ENCODE measurements around the gene ADARB2.

Gene ADARB2

GRCh38 chr10:1268831-1269230 lies 468.5 kb downstream of the ADARB2 start:
- H3K4me2 ChIP-seq (ENCODE audit: low read length) = no peak overlapping the region
- no peaks in the 10 kb centered on the region for H3K9me2 ChIP-seq (replicated peaks; ENCODE audit: control insufficient read depth, low read length)
- no peak overlapping the region for H3K27ac ChIP-seq (ENCODE audit: low read depth, low read length)
- no peak for TF ChIP-seq EZH2phosphoT487 (IDR thresholded peaks at IDR 0.05; ENCODE audit: borderline replicate concordance, low read length)
- TF ChIP-seq, protein P1, sequence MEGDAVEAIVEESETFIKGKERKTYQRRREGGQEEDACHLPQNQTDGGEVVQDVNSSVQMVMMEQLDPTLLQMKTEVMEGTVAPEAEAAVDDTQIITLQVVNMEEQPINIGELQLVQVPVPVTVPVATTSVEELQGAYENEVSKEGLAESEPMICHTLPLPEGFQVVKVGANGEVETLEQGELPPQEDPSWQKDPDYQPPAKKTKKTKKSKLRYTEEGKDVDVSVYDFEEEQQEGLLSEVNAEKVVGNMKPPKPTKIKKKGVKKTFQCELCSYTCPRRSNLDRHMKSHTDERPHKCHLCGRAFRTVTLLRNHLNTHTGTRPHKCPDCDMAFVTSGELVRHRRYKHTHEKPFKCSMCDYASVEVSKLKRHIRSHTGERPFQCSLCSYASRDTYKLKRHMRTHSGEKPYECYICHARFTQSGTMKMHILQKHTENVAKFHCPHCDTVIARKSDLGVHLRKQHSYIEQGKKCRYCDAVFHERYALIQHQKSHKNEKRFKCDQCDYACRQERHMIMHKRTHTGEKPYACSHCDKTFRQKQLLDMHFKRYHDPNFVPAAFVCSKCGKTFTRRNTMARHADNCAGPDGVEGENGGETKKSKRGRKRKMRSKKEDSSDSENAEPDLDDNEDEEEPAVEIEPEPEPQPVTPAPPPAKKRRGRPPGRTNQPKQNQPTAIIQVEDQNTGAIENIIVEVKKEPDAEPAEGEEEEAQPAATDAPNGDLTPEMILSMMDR (IDR thresholded peaks at IDR 0.05; ENCODE audit: low read depth, low read length, poor library complexity, severe bottlenecking) = no peak
- H3K27me3 ChIP-seq (ENCODE audit: control insufficient read depth, low read length) = no peaks in the 10 kb centered on the region
- H3K36me3 ChIP-seq (ENCODE audit: control insufficient read depth, low read length) = no peaks in the 10 kb centered on the region
- no peaks in the 10 kb centered on the region for H3K4me1 ChIP-seq (ENCODE audit: control insufficient read depth, low read length)
- H4K20me1 ChIP-seq (ENCODE audit: control insufficient read depth, insufficient read depth, low read depth, low read length) = no peaks in the 10 kb centered on the region
- H3K9me3 ChIP-seq (ENCODE audit: control insufficient read depth, insufficient read depth, low read length) = no peaks in the 10 kb centered on the region
- no peak overlapping the region for H3K4me3 ChIP-seq (ENCODE audit: low read length)
- H3K79me2 ChIP-seq (ENCODE audit: control insufficient read depth, low read length) = no peaks in the 10 kb centered on the region
- no peaks in the 10 kb centered on the region for H3F3A ChIP-seq (ENCODE audit: control insufficient read depth, insufficient read depth)

GRCh38 chr10:1267568-1267967 lies 469.8 kb downstream of the ADARB2 start:
- no peaks in the 10 kb centered on the region for H3K9me2 ChIP-seq (replicated peaks; ENCODE audit: control insufficient read depth, low read length)
- TF ChIP-seq, protein P1 (IDR thresholded peaks at IDR 0.05; ENCODE audit: low read depth, low read length, poor library complexity, severe bottlenecking) = no peak
- no peak for TF ChIP-seq EZH2phosphoT487 (IDR thresholded peaks at IDR 0.05; ENCODE audit: borderline replicate concordance, low read length)
- H3K27me3 ChIP-seq (ENCODE audit: control insufficient read depth, low read length) = no peaks in the 10 kb centered on the region
- H3K4me3 ChIP-seq (ENCODE audit: low read length) = no peak overlapping the region
- no peak overlapping the region for H3K27ac ChIP-seq (ENCODE audit: low read depth, low read length)
- H3K9me3 ChIP-seq (ENCODE audit: control insufficient read depth, insufficient read depth, low read length) = no peaks in the 10 kb centered on the region
- H4K20me1 ChIP-seq (ENCODE audit: control insufficient read depth, insufficient read depth, low read depth, low read length) = no peaks in the 10 kb centered on the region
- no peak overlapping the region for H3K4me2 ChIP-seq (ENCODE audit: low read length)
- no peaks in the 10 kb centered on the region for H3F3A ChIP-seq (ENCODE audit: control insufficient read depth, insufficient read depth)
- no peaks in the 10 kb centered on the region for H3K4me1 ChIP-seq (ENCODE audit: control insufficient read depth, low read length)
- H3K79me2 ChIP-seq (ENCODE audit: control insufficient read depth, low read length) = no peaks in the 10 kb centered on the region
- no peaks in the 10 kb centered on the region for H3K36me3 ChIP-seq (ENCODE audit: control insufficient read depth, low read length)

DNA sequence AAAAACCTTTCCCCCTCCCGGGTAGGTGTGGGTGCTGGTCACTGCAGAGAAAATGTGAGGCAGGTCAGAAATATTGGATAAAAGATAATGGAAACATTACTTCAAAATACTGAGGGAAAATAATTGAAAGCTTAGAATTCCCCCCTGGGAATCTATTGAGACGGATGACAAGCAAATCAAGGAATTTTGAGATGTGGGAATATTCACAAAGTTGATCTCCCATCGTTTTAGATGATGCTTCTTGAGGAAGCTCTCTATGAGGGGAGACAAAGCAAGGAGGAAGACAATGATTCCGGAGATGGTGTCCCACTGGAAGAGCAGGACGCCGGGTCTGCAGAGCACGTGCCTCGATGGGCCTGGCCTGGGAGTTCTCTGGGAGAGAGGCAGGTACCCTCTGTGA lies 470.2 kb downstream of the ADARB2 start:
- no peaks in the 10 kb centered on the region for H3K9me2 ChIP-seq (replicated peaks; ENCODE audit: control insufficient read depth, low read length)
- no peak overlapping the region for H3K27ac ChIP-seq (ENCODE audit: low read depth, low read length)
- H3K4me2 ChIP-seq (ENCODE audit: low read length) = no peak overlapping the region
- no peaks in the 10 kb centered on the region for H3K4me1 ChIP-seq (ENCODE audit: control insufficient read depth, low read length)
- no peaks in the 10 kb centered on the region for H3K9me3 ChIP-seq (ENCODE audit: control insufficient read depth, insufficient read depth, low read length)
- H3K4me3 ChIP-seq (ENCODE audit: low read length) = no peak overlapping the region
- TF ChIP-seq, protein P1 (IDR thresholded peaks at IDR 0.05; ENCODE audit: low read depth, low read length, poor library complexity, severe bottlenecking) = no peak
- TF ChIP-seq EZH2phosphoT487 (IDR thresholded peaks at IDR 0.05; ENCODE audit: borderline replicate concordance, low read length) = no peak
- no peaks in the 10 kb centered on the region for H3F3A ChIP-seq (ENCODE audit: control insufficient read depth, insufficient read depth)
- H4K20me1 ChIP-seq (ENCODE audit: control insufficient read depth, insufficient read depth, low read depth, low read length) = no peaks in the 10 kb centered on the region
- H3K79me2 ChIP-seq (ENCODE audit: control insufficient read depth, low read length) = no peaks in the 10 kb centered on the region
- no peaks in the 10 kb centered on the region for H3K36me3 ChIP-seq (ENCODE audit: control insufficient read depth, low read length)
- H3K27me3 ChIP-seq (ENCODE audit: control insufficient read depth, low read length) = no peaks in the 10 kb centered on the region

All from DOHH2 (cell line).